Measurements from ENCODE around the gene SPDYE6.
A peak's percentile ranks its signal among the peaks of the same experiment; 100 is the strongest.
"Not testable (repeated sequence)": the region's sequence is repeated elsewhere in the genome, so short reads cannot be mapped to it uniquely, and the experiment has no call there.

SPDYE6 gene

DNA sequence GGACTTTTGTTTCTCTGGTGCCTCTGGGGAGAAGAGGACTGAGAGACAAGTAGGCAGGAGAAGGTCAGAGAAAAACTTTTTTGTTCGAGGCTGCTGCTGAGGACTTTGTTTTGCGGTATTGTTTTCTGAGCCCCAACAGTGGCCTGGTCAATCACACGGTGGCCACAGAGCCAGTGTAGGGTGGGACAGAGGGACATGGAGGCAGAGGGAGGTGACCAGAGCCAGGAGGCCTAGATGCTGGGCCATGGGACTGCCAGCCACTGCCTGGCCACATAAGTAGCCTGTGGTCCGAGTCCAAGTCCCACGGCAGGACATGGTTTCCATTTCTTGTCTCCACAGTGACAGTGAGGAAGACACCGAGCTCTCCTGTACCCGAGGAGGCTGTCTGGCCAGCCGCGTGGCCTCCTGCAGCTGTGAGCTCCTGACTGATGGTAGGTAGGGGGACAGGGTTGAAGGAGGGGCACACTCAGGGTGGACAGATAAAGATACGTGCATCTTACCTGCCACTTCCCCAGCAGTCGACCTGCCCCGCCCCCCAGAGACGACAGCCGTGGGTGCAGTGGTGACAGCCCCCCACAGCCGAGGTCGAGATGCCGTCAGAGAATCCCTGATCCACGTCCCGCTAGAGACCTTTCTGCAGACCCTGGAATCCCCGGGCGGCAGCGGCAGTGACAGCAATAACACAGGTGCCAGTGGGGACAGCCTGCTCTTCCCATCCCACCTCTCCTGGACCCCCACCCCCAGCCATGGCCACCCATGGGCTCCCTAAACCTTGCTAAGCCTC, 42.1 kb downstream of the SPDYE6 start:
- no peak for DNase-seq

DNA sequence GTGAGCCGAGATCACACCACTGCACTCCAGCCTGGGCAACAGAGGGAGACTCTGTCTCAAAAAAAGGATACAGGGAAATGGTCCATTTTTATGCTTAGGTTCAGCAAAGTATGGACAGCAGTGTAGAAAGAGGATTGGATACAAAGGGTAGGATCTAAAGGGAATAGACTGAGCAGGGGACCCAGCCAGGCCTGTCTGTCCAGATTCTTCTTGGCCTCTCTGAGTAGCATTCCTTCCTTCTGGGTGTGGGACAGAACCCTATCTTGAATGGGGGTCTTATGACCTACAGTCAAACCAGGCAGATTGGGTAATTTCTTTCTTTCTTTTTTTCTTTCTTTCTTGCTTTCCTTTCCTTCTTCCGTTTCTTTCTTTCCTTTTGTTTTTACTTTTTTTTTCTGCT, 43.9 kb downstream of the SPDYE6 start:
- DNase-seq: no peak

DNA sequence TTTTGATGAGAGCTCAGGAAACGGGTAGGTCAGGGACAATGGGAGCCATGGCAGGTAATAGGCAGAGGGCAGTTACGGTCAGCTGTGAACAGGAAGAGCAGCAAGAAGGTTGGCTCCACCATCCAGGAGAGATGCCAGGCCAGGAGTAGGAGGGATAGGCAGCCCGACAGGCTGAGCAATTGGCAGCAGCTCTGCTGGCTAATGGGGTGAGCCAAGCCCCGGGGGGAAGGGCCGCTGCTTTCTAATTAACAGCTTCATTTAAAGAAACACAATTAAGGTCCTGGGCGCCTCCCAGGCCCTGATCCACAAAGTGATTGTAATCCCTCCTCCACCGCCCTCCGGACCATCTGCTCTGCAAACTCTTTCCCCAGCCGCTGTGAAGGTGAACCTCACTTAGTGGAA, 45.8 kb downstream of the SPDYE6 start:
- DNase-seq: no peak

DNA sequence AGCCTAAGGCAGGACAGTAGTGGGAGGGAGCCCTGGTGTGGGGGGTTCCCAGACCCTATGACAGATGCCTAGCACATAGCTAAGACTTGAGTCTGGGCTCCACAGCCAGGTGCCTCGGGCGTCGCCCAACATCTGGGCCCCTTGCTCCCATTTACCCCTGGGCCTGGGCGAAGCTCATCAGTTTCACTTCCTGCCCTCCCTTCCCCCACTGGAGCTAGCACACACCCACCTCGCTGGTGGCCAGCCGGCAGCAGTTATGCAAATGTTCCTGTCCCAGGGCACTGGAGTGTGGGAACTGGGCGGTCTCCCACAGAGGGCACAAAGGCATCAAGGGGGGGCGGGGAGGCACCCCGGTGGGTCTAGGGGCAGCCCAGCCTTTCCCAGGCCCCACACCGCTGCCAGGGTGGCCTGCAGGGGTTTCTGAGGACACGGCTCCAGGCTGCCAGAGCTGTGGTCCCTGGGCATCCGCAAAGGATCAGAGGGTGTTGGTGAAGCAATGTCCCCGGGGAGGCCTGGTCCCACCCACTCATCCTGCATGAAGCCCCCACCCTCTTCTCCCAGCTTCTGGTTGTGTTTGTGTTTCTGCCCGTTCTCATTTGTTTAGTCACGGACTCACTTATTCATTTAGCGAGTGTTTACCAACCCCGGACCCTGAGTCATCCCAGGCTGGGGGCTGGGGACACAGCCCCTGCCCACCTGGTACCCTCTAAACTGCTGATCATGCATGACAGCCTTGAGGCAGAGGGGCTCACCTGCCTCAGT, 49.1 kb downstream of the SPDYE6 start:
- peak; percentile 7 for DNase-seq

DNA sequence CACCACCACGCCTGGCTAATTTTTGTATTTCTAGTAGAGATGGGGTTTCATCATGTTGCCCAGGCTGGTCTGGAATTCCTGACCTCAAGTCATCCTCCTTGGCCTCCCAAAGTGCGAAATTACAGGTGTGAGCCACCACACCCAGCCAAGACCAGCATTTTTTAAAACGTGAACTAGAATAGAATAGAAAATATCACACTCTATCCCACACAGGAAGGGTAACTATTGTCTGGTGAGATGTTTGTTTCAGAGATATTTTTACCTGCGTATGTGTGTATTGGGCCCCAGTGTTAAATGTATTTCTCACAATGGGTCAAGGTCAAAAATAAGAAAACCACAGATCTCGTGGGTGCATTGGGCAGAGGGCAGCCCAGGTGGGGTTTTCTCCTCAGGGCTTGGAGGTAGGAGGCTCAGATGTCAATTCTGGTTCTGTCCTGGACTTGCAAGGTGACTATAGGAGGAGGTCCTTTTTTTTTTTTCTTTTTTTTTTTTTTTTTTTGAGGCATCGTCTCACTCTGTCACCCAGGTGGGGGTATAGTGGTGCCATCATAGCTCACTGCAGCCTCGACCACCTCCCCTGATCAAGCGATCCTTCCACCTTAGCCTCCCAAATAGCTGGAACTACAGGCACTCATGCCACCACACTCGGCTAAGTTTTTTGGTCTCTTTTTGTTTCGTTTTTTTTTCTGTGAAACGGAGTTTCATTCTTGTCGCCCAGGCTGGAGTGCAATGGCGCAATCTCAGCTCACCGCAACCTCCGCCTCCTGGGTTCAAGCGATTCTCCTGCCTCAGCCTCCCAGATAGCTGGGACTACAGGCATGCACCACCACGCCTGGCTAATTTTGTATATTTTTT, 50.6 kb downstream of the SPDYE6 start:
- DNase-seq: no peak

DNA sequence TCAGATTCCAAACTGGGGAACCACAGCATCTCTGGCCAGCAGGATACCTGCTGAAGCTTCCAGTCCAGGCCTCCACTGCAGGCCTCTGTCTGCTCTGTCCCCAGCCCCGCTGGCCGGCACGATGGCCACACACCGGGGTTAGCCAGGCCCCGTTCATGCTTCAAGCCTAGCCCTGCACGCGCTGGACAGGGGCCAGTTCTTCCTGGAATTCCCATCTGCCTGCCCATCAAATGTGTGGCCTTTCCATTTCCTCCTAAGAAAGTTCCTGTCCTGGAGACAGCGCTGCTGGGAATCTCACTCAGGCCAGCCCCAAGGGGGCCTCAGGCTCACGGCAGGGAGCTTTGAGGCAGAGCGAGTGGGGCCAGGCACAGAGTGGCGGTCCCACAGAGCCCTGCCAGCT, 51.6 kb downstream of the SPDYE6 start:
- DNase-seq: no peak

DNA sequence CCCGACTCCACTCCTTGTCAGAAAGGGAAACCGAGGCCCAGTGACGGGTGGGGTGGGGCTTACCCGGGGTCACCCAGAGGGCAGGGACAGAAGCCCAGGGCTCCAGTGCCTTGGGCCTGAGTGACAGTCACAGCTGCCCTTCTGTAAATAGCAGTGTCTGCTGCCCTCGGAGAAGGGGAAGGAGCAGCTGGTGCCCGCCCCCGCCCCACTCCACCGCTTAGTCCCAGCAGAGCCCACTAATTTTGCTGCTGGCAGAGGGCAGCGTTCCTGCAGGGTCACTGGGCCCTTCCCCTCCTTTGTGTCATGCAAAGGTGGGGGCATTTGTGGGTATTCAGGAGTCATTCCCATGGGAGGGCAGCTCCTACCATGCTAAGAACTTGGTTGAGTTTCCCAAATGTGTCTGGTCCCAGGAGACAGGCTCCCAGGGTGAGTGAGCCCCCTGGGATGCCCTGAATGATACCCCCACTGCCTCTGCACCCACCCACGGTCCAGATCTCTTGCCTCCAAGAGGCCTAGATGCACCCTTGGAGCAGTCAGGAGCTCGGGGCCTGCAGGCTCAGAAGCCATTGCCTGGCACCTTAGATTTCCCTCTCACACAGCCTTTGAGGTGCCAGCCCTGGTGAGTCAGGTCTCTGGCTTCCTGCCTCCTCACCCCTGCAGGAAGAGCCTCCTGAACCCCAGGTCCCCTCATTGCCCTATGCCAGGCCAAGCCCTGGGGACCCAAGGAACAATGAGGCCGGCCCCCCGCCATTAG, 52.4 kb downstream of the SPDYE6 start:
- no peak for DNase-seq

DNA sequence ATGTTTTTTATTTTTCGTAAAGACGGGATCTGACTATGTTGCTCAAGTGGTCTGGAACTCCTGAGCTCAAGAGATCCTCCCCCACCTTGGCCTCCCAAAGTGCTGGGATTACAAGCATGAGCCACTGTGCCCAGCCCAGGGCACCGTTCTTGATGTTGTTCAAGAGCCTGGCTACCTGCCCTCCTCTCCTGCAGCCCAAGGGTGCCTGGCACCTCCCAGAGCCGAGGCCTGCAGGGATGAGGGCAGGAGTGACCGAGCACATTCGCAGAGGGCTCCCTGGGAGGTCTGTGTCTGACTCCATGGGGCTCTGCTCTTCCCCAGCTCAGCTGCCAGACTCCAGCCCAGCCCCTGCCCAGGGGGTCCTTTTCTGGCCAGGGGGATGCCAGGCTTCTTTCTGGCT, 54.2 kb downstream of the SPDYE6 start:
- DNase-seq: no peak

DNA sequence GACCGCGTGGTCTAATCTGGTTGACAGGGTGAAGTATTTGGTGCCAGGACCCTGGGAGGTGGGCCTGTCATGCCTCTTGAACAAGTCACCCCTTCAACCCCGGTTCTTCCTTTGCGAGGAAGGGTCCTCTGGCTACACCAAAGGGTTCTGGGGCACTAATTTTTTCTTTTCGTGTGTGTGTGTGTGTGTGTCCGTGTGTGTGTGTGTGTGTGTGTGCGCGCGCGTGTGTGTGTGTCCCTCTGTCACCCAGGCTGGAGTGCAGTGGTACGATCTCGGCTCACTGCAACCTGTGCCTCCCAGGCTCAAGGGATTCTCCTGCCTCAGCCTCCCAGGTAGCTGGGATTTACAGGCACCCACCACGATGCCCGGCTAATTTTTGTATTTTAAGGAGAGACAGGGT, 54.9 kb downstream of the SPDYE6 start:
- DNase-seq: not testable (repeated sequence)

DNA sequence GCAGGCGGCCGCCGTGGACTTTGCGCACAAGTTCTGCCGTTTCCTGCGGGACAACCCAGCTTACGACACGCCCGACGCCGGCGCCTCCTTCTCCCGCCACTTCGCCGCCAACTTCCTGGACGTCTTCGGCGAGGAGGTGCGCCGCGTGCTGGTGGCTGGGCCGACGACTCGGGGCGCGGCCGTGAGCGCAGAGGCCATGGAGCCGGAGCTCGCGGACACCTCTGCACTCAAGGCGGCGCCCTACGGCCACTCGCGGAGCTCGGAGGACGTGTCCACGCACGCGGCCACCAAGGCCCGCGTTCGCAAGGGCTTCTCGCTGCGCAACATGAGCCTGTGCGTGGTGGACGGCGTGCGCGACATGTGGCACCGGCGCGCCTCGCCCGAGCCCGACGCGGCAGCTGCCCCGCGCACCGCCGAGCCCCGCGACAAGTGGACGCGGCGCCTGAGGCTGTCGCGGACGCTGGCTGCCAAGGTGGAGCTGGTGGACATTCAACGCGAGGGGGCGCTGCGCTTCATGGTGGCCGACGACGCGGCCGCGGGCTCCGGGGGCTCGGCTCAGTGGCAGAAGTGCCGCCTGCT, 55.5 kb downstream of the SPDYE6 start:
- DNase-seq: no peak

DNA sequence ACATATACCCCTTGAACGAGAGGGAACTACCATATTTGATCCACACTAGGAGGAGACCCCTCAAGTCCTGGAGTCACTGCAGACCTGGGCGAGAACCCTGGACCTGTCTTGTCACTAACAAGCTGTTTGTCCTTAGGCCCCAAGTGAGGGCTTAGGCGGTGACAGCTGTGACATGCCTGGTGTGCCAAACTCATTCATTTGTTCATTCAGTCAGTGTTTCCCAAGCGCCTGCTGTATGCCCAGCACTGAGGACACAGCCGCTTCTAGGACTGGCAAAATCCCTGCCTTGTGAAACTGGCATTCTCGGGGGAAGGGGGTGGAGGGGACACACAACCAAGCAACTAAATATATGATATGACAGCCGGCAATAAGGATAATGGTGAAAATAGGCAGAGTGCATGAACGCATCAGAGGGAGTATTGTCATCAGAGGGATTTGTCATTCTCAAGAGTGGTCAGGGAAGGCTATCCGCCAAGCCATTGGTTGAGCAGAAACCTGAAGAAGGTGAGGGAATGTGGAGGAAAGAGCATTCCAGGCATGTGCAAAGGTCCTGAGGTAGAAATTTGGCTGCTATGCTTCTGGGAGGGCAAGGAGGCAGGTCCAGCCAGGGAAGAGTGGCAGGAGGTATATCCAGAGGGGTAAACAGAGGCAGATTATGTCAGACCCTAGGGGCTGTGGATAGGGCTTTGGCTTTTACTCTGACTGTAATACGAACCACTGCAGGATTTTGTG, 58.6 kb downstream of the SPDYE6 start:
- no peak for DNase-seq

DNA sequence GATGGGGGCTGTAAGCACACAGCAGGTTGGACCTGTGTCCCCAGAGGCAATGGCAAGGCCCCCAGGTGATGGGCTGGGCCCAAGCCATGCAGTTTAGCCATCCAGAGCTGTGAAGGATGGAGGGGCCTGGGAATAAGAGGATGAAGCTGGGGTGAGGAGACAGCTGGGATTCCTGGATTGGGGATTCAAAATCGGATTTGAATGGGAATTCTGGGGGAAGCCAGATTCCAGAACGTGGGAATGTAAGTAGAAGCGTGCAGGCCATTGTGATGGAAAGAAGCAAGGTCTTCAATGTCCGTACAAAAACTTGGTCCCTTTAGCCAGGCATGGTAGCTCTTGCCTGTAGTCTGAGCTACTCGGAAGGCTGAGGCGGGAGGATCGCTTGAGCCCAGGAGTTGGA, 59.7 kb downstream of the SPDYE6 start:
- no peak for DNase-seq

DNA sequence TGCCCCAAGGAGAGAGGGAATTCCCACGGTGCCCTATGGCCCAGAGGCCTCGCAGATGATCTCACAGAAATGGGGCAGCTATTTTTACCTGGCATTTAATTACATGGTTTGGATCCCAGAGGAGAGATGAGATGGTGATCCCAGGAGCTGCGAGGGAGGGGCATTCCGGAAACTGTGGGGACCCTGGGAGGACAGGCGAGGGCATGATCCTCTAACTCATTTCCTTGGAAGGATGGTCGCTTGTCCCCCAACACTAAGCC, 60.1 kb downstream of the SPDYE6 start:
- DNase-seq: no peak
